ENCODE data around the gene NECAB3.
"Not testable (repeated sequence)": the region's sequence is repeated elsewhere in the genome, so short reads cannot be mapped to it uniquely, and the experiment has no call there.

Gene NECAB3

DNA sequence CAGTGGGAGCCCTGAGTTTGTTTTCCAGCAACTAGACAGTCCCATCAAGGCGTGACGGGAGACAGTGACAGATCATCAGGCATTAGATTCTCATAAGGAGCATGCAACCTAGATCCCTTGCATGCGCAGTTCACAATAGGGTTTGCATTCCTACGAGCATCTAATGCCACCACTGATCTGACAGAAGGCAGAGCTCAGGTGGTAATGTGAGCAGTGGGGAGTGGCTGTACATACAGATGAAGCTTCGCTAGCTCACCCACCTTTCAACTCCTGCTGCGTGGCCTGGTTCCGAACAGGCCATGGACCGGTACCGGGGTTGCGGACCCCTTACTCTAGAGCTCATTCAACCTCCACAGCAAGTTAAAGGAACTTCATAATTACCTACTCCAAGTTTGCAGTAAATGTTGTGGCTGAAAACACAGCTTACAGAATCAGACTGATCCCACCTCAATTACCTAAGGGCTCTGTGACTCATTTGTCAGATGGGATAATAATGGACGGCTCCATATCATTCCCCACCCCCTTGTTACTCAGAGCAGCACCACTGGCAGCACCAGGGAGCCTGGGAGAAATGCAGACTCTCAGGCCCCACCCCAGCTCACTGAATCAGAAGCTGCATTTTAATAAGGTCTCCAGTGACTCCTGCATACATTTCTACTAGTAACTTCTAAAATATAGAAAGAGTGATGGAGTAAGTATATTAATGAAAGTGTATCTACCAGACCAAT is 30.1 kb upstream of the NECAB3 start:
- no peak overlapping the region for H3K4me3 ChIP-seq (replicated peaks; ENCODE audit: low read depth, low read length)
- DNase-seq (ENCODE audit: low read depth), result no peak
- TF ChIP-seq CTCF (IDR thresholded peaks at IDR 0.05; ENCODE audit: low read length, missing control alignments), result no peak

DNA sequence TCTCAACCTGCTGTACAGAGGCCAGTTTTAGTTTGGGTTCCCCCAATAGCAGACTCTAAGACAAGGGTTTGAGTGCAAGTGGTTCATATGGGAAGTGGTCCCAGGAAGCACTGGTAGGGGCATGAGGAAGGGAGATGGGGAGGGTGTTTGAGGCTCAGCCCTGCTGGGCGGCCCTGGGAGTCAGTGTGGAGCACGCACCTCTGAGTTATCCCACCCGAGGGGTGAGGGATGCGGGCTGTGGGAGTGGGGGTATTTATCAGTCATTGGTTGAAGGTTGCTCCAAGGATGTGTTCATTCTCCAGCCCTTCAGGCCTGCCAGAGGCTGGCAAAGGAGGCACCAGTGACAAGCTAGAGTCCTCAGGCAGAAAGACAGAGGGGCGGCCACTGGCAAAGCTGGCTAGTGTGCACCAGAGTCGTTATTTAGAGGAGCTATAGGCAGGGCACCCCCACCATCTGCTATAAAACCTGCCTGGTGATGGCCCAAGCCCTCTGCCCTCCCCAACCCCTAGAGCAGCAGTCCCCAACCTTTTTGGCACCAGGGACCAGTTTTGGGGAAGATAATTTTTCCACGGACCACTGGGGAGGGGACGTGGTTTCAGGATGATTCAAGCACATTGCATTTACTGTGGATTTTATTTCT is 29.4 kb upstream of the NECAB3 start:
- no peak for TF ChIP-seq CTCF (IDR thresholded peaks at IDR 0.05; ENCODE audit: low read length, missing control alignments)
- DNase-seq (ENCODE audit: low read depth), result no peak
- H3K4me3 ChIP-seq (replicated peaks; ENCODE audit: low read depth, low read length), result no peak overlapping the region

GRCh38 chr20:33702861-33703260 is 28.6 kb upstream of the NECAB3 start:
- no peak for TF ChIP-seq CTCF (IDR thresholded peaks at IDR 0.05; ENCODE audit: low read length, missing control alignments)
- H3K4me3 ChIP-seq (replicated peaks; ENCODE audit: low read depth, low read length), result no peak overlapping the region
- DNase-seq (ENCODE audit: low read depth), result no peak

DNA sequence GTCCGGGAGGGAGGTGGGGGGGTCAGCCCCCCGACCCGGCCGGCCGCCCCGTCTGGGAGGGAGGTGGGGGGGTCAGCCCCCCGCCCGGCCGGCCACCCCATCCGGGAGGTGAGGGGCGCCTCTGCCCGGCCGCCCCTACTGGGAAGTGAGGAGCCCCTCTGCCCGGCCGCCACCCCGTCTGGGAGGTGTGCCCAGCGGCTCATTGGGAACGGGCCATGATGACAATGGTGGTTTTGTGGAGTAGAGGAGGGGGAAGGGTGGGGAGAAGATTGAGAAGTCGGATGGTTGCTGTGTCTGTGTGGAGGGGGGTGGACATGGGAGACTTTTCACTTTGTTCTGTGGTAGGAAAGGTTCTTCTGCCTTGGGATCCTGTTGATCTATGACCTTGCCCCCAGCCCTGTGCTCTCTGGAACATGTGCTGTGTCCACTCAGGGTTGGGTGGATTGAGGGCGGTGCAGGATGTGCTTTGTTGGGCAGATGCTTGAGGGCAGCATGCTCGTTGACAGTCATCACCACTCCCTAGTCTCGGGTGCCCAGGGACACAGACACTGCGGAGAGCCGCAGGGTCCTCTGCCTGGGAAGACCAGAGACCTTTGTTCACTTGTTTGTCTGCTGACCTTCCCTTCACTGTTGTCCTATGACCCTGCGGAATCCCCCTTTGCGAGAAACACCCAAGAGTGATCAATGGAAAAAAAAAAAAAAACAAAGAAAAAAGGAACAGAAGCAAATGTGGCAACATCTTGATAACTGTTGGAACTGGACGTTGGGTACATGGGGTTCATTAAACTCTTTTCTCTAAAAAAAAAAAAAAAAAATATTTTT is 27.6 kb upstream of the NECAB3 start:
- H3K4me3 ChIP-seq (replicated peaks; ENCODE audit: low read depth, low read length), result no peak overlapping the region
- no peak for TF ChIP-seq CTCF (IDR thresholded peaks at IDR 0.05; ENCODE audit: low read length, missing control alignments)
- no peak for DNase-seq (ENCODE audit: low read depth)

DNA sequence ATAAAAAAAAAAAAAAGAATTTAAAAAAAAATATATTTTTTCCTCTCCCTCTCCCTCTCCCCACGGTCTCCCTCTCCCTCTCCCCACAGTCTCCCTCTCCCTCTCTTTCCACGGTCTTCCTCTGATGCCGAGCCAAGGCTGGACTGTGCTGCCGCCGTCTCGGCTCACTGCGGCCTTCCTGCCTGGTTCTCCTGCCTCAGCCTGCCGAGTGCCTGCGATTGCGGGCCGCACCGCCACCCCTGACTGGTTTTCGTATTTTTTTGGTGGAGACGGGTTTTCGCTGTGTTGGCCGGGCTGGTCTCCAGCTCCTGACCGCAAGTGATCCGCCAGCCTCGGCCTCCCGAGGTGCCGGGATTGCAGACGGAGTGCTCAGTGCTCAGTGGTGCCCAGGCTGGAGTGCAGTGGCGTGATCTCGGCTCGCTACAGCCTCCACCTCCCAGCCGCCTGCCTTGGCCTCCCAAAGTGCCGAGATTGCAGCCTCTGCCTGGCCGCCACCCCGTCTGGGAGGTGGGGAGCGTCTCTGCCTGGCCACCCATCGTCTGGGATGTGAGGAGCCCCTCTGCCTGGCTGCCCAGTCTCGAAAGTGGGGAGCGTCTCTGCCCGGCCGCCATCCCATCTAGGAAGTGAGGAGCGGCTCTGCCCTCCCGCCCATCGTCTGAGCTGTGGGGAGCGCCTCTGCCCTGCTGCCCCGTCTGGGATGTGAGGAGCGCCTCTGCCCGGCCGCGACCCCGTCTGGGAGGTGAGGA is 26.6 kb upstream of the NECAB3 start:
- H3K4me3 ChIP-seq (replicated peaks; ENCODE audit: low read depth, low read length); DNase-seq (ENCODE audit: low read depth): not testable (repeated sequence)

DNA sequence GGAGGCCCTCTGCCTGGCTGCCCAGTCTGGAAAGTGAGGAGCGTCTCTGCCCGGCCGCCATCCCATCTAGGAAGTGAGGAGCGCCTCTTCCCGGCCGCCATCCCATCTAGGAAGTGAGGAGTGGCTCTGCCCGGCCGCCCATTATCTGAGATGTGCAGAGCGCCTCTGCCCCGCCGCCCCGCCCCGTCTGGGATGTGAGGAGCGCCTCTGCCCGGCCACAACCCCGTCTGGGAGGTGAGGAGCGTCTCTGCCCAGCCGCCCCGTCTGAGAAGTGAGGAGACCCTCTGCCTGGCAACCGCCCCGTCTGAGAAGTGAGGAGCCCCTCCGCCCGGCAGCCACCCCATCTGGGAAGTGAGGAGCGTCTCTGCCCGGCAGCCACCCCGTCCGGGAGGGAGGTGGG is 24.7 kb upstream of the NECAB3 start:
- H3K4me3 ChIP-seq (replicated peaks; ENCODE audit: low read depth, low read length); DNase-seq (ENCODE audit: low read depth): not testable (repeated sequence)

GRCh38 chr20:33697129-33697528 is 22.9 kb upstream of the NECAB3 start:
- no peak overlapping the region for H3K4me3 ChIP-seq (replicated peaks; ENCODE audit: low read depth, low read length)
- peak; percentile 54 for DNase-seq (ENCODE audit: low read depth)
- TF ChIP-seq CTCF (IDR thresholded peaks at IDR 0.05; ENCODE audit: low read length, missing control alignments), result no peak

All from fibroblast of pulmonary artery (primary cell).